ENCODE data around the gene TMEM82. TPM values are rescaled to one million over a fixed set of nuclear protein-coding genes. Genes with fewer than 3 reads are reported as not detected.

Gene TMEM82
- total and polyA plus RNA-seq, 2 experiments from 2014 or later = 0.42 TPM; not detected in 1

DNA sequence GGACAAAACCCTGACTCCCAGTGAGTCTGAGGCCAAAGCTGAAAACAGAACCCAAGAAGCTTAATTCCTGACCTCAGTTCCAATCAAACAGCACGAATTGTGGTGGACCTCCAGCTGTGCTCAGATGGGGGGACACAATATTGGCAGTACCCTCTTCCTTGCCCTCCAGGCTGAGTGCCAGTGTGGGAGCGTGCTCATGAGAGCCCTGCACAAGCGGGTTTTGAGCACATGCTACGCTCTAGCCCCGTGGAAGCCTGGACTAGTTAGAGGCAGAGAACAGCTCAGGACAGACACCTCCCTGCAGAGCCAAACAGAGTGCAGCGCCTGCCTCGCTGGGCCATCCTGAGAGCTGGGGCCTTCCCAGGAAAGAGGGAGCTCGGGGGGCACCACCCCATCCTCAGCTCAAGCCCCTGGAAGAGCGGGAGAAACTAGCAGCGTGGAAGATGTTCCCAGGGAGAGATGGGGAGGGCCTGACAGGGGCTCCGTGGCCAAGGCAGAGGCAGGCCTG lies 9.0 kb upstream of the TMEM82 start (continued):
- no peak for TF ChIP-seq ZNF462 (CRISPR knock-in tag; IDR thresholded peaks at IDR 0.05)
- TF ChIP-seq EZH2 (IDR thresholded peaks at IDR 0.05; ENCODE audit: low read depth, unreplicated experiment) = no peak
- TF ChIP-seq REST (IDR thresholded peaks at IDR 0.05; ENCODE audit: unreplicated experiment) = no peak
- no peak for TF ChIP-seq EZH2phosphoT487 (IDR thresholded peaks at IDR 0.05; ENCODE audit: unreplicated experiment)
- TF ChIP-seq CREB1 (CRISPR knock-in tag; IDR thresholded peaks at IDR 0.05; ENCODE audit: low read depth) = no peak
- no peak for TF ChIP-seq NANOG (IDR thresholded peaks at IDR 0.05; ENCODE audit: borderline replicate concordance)
- no peak for TF ChIP-seq JUNB (IDR thresholded peaks at IDR 0.05; ENCODE audit: unreplicated experiment)
- TF ChIP-seq STAT1 (IDR thresholded peaks at IDR 0.05; ENCODE audit: unreplicated experiment) = no peak

All from GM23338 (cell line).